ENCODE data around the gene GCNT4. TPM values are rescaled to one million over a fixed set of nuclear protein-coding genes. Genes with fewer than 3 reads are reported as not detected.

Gene GCNT4
- total RNA-seq, 1 donor from 2014 or later = 9.0 TPM

GRCh38 chr5:75005561-75005960, 46.8 kb downstream of the GCNT4 start:
- peaks cover 8% of the 10 kb centered on the region for H3K9me3 Mint-ChIP-seq (ENCODE audit: unreplicated experiment)

More at GRCh38 chr5:75005561-75005960, 46.8 kb downstream of the GCNT4 start:
- Histone ChIP-seq H3K9me3 (ENCODE audit: insufficient read depth, low read depth, low read length) (no peaks in the 10 kb centered on the region), H3K36me3 (ENCODE audit: insufficient read depth, low read length) (no peaks in the 10 kb centered on the region), H3K79me2 (ENCODE audit: insufficient read depth, low read length) (no peaks in the 10 kb centered on the region), H3K27me3 (ENCODE audit: insufficient read depth, low read length) (no peaks in the 10 kb centered on the region), H3K27ac (ENCODE audit: low read depth, low read length) (no peak overlapping the region), H3K4me3 (ENCODE audit: insufficient read depth, low read depth, low read length) (no peak overlapping the region), H2AFZ (ENCODE audit: low read depth, low read length) (no peak overlapping the region), H3K9ac (ENCODE audit: low read length) (no peak overlapping the region), H3K4me1 (ENCODE audit: insufficient read depth, low read length) (no peaks in the 10 kb centered on the region), H3K4me2 (ENCODE audit: low read length) (no peak overlapping the region), H4K20me1 (ENCODE audit: insufficient read depth, low read length) (no peaks in the 10 kb centered on the region)
- H3K4me3 Mint-ChIP-seq (ENCODE audit: unreplicated experiment) = no peak overlapping the region
- TF ChIP-seq, protein P1, sequence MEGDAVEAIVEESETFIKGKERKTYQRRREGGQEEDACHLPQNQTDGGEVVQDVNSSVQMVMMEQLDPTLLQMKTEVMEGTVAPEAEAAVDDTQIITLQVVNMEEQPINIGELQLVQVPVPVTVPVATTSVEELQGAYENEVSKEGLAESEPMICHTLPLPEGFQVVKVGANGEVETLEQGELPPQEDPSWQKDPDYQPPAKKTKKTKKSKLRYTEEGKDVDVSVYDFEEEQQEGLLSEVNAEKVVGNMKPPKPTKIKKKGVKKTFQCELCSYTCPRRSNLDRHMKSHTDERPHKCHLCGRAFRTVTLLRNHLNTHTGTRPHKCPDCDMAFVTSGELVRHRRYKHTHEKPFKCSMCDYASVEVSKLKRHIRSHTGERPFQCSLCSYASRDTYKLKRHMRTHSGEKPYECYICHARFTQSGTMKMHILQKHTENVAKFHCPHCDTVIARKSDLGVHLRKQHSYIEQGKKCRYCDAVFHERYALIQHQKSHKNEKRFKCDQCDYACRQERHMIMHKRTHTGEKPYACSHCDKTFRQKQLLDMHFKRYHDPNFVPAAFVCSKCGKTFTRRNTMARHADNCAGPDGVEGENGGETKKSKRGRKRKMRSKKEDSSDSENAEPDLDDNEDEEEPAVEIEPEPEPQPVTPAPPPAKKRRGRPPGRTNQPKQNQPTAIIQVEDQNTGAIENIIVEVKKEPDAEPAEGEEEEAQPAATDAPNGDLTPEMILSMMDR (IDR thresholded peaks at IDR 0.05; ENCODE audit: insufficient read depth, low read depth, low read length) = no peak
- no peak for TF ChIP-seq EZH2 (IDR thresholded peaks at IDR 0.05; ENCODE audit: insufficient read depth, low read length)
- FAIRE-seq (no peak), DNase-seq (ENCODE audit: low read depth) (no peak)
- H3K36me3 Mint-ChIP-seq (ENCODE audit: low read depth, unreplicated experiment) = no peaks in the 10 kb centered on the region
- no peak overlapping the region for H3K27ac Mint-ChIP-seq (ENCODE audit: unreplicated experiment)
- no peaks in the 10 kb centered on the region for H3K27me3 Mint-ChIP-seq (ENCODE audit: low read depth, unreplicated experiment)
- H3K4me1 Mint-ChIP-seq (ENCODE audit: low read depth, unreplicated experiment) = peaks cover 20% of the 10 kb centered on the region

Other genes with a start within 250 kb of the GCNT4 start
- gene FAM169A, start 186.2 kb downstream of the GCNT4 start, total RNA-seq = 9.1 and 11.9 TPM in 2 replicates
- 0.07 and 0.14 TPM in 2 replicates for gene ANKRD31, start 184.3 kb upstream of the GCNT4 start, total RNA-seq

Measured in astrocyte (in vitro differentiated cells and primary cell).